GM12801 (cell line): ENCODE results near the gene ALK.

Experiments used
- TF ChIP-seq, protein P1 (sequence below): IDR thresholded peaks from one replicate; pipeline ENCODE4 v1.5.1; 2011; ENCODE audit warnings: control low read depth; ENCODE audit not compliant: insufficient read length; ENCODE audit errors: extremely low read depth

ALK gene

DNA sequence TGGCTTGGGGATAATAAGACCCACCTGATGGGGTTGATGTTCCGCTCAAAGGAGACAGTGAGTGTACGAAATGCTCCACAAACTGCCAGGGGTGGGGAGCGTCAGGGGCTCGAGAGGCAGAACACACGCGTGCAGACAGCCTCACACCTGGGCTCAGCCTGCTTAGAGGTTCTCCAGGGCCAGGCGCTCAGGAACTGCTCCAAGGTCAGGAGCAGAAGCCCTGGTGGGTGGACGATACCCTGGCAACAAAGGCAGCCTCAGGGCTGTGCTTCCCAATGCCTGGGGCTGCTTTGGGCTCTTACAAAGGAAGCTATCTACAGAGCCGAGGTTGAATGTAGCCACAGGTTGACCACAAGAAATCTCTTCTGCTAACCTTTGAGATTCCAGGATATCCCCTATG lies 691.7 kb downstream of the ALK start:
- TF ChIP-seq, protein P1, sequence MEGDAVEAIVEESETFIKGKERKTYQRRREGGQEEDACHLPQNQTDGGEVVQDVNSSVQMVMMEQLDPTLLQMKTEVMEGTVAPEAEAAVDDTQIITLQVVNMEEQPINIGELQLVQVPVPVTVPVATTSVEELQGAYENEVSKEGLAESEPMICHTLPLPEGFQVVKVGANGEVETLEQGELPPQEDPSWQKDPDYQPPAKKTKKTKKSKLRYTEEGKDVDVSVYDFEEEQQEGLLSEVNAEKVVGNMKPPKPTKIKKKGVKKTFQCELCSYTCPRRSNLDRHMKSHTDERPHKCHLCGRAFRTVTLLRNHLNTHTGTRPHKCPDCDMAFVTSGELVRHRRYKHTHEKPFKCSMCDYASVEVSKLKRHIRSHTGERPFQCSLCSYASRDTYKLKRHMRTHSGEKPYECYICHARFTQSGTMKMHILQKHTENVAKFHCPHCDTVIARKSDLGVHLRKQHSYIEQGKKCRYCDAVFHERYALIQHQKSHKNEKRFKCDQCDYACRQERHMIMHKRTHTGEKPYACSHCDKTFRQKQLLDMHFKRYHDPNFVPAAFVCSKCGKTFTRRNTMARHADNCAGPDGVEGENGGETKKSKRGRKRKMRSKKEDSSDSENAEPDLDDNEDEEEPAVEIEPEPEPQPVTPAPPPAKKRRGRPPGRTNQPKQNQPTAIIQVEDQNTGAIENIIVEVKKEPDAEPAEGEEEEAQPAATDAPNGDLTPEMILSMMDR: no peak

DNA sequence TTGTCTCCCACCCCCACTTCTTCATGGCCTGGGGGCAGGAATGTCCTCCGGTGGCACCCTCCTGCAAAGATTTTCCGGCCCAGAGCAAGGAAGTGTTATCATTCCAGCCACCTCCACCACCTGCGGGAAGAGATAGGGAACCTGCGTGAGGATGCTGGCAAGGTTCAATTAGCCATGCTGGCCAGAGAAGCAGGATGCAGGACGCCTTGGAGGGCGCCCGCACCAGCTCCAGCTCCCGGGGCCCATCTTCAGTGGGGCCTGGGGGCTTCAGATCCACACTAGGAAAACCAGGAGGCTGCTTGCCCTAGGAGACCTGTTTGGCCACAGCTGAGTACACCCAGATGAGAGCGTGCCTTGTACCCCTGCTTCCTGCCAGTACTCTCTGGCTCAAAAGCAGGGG lies 692.4 kb downstream of the ALK start:
- TF ChIP-seq, protein P1: no peak

DNA sequence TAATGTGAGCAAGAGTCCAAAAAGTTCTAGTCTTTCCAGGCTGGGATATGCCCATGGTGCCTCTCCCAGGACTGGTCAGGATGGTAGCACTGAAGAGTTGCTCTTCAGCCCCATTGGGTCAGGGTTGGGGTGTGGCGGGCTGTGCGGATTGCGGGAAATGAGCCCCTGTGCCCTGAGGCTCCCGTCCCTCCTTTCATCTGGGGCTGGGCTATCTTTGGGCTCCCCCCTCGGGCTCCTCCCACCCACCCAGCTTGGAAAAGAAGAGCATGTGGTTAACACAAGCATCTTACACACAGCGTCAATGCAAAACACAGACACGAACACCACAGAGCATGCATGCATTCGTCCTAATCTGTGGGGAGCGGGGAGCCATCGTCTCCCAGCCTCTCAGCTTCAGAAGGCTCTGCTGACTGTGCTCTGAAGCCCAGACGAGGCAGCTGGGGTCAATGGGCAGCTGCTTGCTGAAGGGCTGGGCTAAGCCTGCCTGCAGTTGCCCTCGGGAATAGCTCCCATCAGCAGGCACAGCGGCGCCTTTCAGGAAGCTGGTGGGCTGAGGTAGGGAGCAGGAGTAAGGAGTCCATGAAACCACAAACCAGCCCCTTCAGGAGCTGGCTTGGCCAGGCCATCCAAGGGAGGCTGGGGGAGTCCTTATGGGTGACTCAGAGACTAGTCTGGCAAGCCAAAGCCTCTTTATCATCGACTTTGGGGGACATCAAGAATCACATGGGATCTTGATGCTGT lies 693.3 kb downstream of the ALK start:
- TF ChIP-seq, protein P1: no peak

GRCh38 chr2:29226808-29227207 lies 694.6 kb downstream of the ALK start:
- TF ChIP-seq, protein P1: no peak

GRCh38 chr2:29226375-29226774 lies 695.0 kb downstream of the ALK start:
- TF ChIP-seq, protein P1: no peak

DNA sequence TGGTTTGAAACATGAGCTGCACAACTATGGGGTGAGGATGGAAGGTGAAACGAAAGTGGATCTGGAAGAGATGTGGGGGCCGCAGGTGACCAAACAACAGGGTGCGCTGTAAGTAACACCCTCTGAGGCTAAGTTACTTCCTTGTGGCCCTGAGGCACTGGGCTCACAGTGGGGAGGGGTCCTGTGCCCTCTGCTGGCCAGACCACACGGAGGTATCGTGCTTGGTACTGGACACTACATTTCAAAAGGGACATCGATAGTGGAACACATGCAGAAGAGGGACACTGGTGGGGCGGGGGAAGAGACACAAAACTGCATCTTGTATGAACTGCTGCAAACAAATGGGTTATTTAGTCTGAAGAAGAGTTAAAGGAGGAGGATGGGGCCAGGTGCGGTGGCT lies 695.6 kb downstream of the ALK start:
- TF ChIP-seq, protein P1: no peak

DNA sequence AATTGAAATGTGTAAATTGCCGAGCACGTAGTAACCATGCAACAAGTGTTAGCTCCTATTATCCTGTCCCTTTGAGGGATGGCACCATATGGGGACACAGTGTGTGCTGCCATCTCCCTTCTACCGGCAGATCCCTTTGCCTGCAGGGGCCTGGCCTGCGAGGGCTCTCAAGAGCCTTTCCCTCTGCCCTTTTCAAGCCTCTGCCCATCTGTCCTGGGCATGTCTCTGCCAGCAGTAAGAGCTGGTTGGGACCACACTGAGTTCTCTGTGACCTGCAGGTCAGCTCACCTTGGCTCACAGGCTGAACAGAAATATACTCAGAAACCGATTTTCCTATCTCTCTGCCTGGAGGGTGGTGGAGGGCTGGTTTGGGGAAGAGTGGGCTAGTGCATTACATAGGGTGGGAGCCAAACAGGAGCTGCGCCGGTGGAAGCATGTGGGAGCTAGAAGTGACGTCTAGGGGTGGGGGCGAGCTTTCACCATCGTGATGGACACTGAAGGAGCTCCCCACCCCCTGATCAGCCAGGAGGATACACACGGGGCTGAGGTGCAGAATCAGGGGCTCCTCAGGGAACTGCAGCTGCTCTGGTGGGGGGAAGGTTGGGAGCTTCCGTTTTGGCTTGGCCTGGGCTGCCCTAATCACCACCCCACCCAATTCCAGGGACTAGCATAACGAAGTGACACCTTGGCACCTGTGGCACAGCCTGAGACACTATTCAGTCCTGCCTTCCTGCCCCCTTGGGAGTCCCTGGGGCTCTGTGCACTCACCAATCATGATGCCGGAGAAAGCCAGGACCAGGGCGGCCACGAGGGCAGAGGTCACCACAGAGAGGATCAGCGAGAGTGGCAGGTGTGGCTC lies 696.5 kb downstream of the ALK start:
- TF ChIP-seq, protein P1: no peak
